HUES64 (cell line): ENCODE results near the gene EXOC2.

Experiments used
- H3K27ac ChIP-seq: 2 replicates; pipeline ENCODE4 v1.7.0; 2013; ENCODE audit warnings: low read depth, low read length, inconsistent platforms
- H3K27me3 ChIP-seq: 2 replicates; pipeline ENCODE4 v1.6.1; 2013; ENCODE audit warnings: mild to moderate bottlenecking, low read length; ENCODE audit not compliant: insufficient read depth
- H3K36me3 ChIP-seq: 2 replicates; pipeline ENCODE4 v1.6.1; 2013; ENCODE audit warnings: mild to moderate bottlenecking, low read length; ENCODE audit not compliant: insufficient read depth
- H3K4me1 ChIP-seq: 2 replicates; pipeline ENCODE4 v1.6.1; 2013; ENCODE audit warnings: mild to moderate bottlenecking, low read length, moderate library complexity; ENCODE audit not compliant: insufficient read depth
- H3K4me3 ChIP-seq: 2 replicates; pipeline ENCODE4 v1.5.1; 2013; ENCODE audit warnings: mild to moderate bottlenecking, low read length, moderate library complexity
- H3K9ac ChIP-seq: 2 replicates; pipeline ENCODE4 v1.6.1; 2013; ENCODE audit warnings: mild to moderate bottlenecking, low read depth, low read length
- H3K9me3 ChIP-seq: 2 replicates; pipeline ENCODE4 v1.6.1; 2013; ENCODE audit warnings: low read depth, low read length; ENCODE audit not compliant: insufficient read depth
- WGBS: fragments of 150-250, 120-280 bp; methylation state at CpG from one replicate; pipeline ENCODE4 v1.1.7; 2013; ENCODE audit warnings: missing lambda C conversion rate; 5-methylcytosine and 5-hydroxymethylcytosine counted together

The EXOC2 gene

DNA sequence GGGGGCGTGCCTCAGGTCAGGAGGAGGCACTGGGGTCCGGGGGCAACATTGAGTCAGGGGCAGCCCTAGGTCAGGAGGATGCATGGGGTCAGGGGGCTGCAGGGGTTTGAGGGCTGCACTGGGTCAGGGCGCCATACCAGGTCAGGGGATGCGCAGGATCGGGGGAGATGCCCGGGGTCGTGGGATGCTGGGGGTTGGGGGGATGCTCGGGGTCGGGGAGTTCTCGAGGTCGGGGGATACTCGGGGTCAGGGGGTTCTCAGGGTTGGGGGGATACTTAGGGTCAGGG lies 727 bp upstream of the EXOC2 start:
- H3K27ac ChIP-seq: no peak overlapping the region
- 95% methylated on average over 12 of the region's 12 CpGs for WGBS
- H3K36me3 ChIP-seq: peaks cover 4% of the 10 kb centered on the region; the same call in 1 of the 2 replicates
- peak overlapping the region; percentile 95 for H3K4me3 ChIP-seq
- H3K9ac ChIP-seq: no peak overlapping the region
- peaks cover 6% of the 10 kb centered on the region; the same call in 1 of the 2 replicates for H3K4me1 ChIP-seq
- H3K27me3 ChIP-seq: no peaks in the 10 kb centered on the region
- no peaks in the 10 kb centered on the region for H3K9me3 ChIP-seq

DNA sequence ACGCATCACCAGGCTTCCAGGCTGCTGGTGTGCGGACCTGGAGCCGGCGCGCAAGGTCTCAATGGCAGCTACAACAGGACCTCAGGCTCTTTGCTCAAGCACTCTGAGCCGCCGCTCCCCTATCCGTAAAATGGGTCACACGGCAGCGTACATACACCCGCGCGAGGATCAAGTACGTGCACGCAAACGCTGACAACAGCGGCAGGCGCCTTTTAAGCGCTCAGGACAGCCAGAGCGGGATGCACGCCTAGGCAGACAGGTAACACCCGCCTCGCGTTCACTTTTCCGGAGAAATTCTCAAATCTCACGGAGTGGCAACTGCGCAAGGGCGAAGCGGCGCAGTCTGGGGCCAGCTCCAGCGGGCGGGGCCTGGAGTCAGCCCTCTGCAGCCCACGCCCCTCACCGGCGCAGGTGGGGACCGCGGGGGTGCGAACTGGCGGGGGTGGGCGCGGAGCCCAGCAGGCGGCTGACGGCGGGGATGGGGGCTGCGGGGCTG lies 535 bp downstream of the EXOC2 start:
- peak overlapping the region; percentile 95 for H3K4me3 ChIP-seq
- no peaks in the 10 kb centered on the region for H3K27me3 ChIP-seq
- H3K9me3 ChIP-seq: no peaks in the 10 kb centered on the region
- peaks cover 13% of the 10 kb centered on the region for H3K36me3 ChIP-seq
- WGBS: under 1% methylated on average over 41 of the region's 45 CpGs
- peaks cover 6% of the 10 kb centered on the region; the same call in 1 of the 2 replicates for H3K4me1 ChIP-seq
- H3K27ac ChIP-seq: peak overlapping the region; percentile 95; the same call in 1 of the 2 replicates
- H3K9ac ChIP-seq: peak overlapping the region; percentile 75

DNA sequence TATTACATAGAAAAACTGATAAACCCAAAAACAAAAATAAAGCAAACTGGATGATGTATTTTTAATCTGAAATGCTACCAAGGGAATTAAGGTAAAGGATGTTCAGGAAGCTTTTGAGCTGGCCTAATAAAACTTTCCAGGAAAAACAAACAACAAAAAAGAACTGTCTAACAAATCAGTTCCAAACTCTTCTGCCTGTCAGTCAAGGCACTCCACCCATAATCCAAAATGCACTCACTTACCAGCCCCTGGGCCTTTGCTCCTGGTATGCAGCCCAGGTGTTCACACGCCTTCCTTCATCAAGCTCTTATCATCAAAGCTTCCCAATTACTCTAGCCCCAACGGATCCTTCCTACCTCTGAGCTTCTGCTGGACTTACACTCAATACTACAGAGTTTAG lies 3.7 kb downstream of the EXOC2 start:
- 39% methylated on average over 2 of the region's 2 CpGs for WGBS
- peaks cover 18% of the 10 kb centered on the region for H3K4me1 ChIP-seq
- no peak overlapping the region for H3K27ac ChIP-seq
- no peak overlapping the region for H3K4me3 ChIP-seq
- H3K9me3 ChIP-seq: no peaks in the 10 kb centered on the region
- H3K9ac ChIP-seq: no peak overlapping the region
- peaks cover 13% of the 10 kb centered on the region for H3K36me3 ChIP-seq
- no peaks in the 10 kb centered on the region for H3K27me3 ChIP-seq

DNA sequence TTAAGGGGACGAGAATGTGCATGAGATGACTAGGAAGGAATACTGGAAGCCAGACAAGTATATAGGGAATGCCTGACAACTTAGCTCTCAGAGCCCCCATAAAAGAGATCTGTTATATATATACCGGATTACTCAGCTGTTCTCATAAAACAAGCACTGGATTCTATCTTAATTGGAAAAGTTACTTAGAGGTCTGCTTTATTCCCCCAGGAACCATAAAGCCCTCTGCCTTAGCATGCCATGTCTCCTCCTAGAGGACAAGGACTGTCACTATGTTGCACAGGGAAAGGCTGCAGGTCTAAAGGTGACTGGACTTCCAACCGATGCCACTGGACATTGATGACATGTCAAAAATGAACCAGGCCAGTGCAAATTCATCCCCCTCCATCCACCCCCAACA lies 6.4 kb downstream of the EXOC2 start:
- Histone ChIP-seq H3K27ac (no peak overlapping the region), H3K9ac (no peak overlapping the region), H3K36me3 (peaks cover 13% of the 10 kb centered on the region), H3K4me1 (peaks cover 34% of the 10 kb centered on the region), H3K27me3 (no peaks in the 10 kb centered on the region), H3K9me3 (no peaks in the 10 kb centered on the region), H3K4me3 (no peak overlapping the region)
- WGBS: 68% methylated on average over 1 of the region's 3 CpGs

DNA sequence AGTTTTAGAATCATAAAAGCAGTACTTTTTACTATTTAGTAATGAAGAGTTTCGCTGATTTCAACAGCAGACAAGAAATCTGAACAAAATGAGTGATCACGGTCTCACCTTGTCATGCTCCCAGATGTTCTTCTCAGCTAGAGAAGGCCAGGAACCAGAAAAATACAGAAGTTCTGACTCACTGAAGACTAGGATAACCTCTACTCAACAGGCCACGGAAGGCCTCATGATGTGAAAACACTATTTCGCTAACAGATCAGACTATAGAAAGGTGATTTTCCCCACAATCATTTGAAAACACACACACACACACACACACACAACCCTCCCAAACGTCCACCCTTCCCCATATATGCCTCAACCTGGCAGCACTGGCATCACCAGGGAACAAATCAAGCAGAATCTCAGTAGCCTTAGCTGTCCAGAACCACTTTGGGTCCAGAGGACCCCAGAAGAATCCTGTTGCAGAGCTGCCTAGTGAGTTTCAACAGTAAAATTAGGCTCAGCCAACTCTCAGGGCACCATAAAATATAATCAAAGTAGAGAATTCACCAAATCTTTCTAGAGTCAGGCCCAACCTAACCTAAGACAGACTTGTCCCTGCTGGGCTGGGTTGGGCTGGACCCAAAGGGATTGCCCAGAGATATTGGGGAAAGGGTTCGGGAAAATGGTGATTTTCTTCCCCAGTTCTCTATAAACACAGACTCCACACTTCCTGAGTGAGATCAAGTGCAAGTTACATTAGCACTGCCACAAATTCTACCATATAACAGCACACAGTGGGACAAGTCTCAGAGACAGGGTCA lies 7.9 kb downstream of the EXOC2 start:
- H3K4me1 ChIP-seq: peaks cover 49% of the 10 kb centered on the region
- WGBS: 82% methylated on average over 6 of the region's 6 CpGs
- no peaks in the 10 kb centered on the region for H3K9me3 ChIP-seq
- H3K27me3 ChIP-seq: no peaks in the 10 kb centered on the region
- peaks cover 11% of the 10 kb centered on the region for H3K36me3 ChIP-seq
- H3K4me3 ChIP-seq: no peak overlapping the region
- H3K27ac ChIP-seq: peak overlapping the region; percentile 89; the same call in 1 of the 2 replicates
- H3K9ac ChIP-seq: no peak overlapping the region

DNA sequence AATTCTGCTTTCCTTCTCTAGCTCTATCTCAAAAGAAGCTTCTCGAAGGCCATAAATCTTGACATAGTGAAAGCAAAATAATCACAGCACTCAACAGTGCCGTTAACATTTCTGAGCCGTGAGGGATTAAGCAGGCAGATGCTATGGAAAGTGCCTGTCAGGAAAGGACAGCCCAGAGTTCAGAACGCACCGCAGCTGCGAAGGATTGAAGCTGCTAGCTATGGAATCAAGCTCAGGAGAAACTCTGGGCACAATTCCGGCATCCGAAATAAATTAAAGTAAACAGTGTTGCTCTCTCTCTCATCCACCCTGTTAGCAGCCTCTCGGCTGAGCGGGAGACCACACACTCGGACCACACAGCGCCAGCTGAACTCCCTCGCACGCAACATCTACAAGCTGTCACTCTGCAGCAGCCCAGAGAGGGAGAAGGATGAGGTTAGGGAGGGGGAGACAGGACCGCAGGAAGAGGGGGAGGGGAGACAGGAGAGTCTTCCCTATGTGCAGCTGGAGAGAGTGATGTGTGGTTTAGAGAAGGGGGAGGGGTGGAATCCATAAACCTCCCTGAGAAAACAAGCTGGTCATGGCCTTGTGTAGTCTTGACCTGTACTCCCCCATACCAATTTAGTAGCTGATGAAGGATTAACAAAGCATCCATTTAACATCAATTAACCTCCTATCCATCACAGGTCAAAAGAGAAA lies 9.0 kb downstream of the EXOC2 start:
- Histone ChIP-seq H3K9ac (peak overlapping the region; percentile 0; the same call in 1 of the 2 replicates), H3K9me3 (no peaks in the 10 kb centered on the region), H3K36me3 (peaks cover 10% of the 10 kb centered on the region), H3K27me3 (no peaks in the 10 kb centered on the region), H3K27ac (peak overlapping the region; percentile 89; the same call in 1 of the 2 replicates), H3K4me3 (peak overlapping the region; percentile 38), H3K4me1 (peaks cover 60% of the 10 kb centered on the region)
- 7% methylated on average over 15 of the region's 15 CpGs for WGBS

DNA sequence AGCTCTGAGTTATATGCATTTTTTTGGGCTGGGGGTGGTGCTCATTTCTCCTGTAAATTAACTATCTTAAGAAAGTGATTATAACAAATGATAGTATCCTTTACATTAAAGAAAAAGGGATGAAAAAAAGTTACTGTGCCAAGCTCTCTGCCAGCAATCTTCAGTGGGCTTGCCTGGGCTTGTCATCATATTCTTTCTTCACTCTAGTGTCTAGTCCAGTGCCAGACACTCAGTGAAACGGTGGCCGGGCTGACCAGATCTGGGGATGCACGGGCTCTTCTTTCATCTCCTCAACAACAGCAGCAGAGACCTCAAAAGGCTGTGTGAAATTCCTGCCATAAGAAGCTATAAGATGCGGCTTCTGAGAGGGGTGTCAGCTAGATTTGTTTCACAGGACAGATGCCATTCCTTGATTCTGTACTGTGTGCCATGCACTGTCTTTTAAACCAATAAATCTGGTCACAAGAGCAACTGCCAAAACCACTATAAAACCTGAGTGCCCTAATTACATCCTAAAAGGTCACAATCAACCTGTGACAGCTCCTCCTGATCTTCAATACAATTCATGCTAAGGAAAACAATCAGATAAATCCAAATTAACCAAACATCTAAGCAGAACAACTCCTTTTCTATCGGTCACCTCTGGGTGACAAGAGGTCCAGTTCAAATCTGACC lies 12.1 kb downstream of the EXOC2 start:
- whole genome bisulfite sequencing: 48% methylated on average over 5 of the region's 5 CpGs

DNA sequence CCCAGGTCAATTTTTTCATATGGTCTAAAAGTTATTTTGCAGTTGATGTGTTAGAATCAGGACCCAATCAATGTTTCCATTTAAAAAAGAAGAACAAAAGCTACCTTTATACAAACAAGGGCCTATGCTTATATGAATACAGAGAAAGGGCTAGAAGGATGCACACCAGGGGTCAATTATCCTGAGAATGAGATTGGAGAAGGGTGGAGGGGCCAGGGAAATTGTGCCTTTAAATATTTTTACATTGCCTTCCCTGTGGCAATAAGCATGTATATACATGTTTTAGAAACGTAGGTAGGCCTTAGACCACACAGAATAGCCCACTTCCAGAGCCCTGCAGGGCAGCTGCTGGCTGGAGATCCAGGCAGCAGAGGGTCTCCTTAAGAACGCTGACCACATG lies 12.7 kb downstream of the EXOC2 start:
- H3K9me3 ChIP-seq: no peaks in the 10 kb centered on the region
- H3K9ac ChIP-seq: peak overlapping the region; percentile 19; the same call in 1 of the 2 replicates
- no peaks in the 10 kb centered on the region for H3K27me3 ChIP-seq
- 0 out of 2 replicates have a peak overlapping the region, but pooled peaks have one; percentile 14 for H3K4me3 ChIP-seq
- 8% methylated on average over 2 of the region's 2 CpGs for WGBS
- peak overlapping the region; percentile 91 for H3K27ac ChIP-seq
- no peaks in the 10 kb centered on the region for H3K36me3 ChIP-seq
- peaks cover 69% of the 10 kb centered on the region for H3K4me1 ChIP-seq

More for the DNA sequence above, 12.1 kb downstream of the EXOC2 start:
- no peaks in the 10 kb centered on the region for H3K9me3 ChIP-seq
- peak overlapping the region; percentile 19; the same call in 1 of the 2 replicates for H3K9ac ChIP-seq
- H3K36me3 ChIP-seq: no peaks in the 10 kb centered on the region
- H3K4me3 ChIP-seq: no peak overlapping the region
- H3K27me3 ChIP-seq: no peaks in the 10 kb centered on the region
- peak overlapping the region; percentile 91 for H3K27ac ChIP-seq
- H3K4me1 ChIP-seq: peaks cover 71% of the 10 kb centered on the region

DNA sequence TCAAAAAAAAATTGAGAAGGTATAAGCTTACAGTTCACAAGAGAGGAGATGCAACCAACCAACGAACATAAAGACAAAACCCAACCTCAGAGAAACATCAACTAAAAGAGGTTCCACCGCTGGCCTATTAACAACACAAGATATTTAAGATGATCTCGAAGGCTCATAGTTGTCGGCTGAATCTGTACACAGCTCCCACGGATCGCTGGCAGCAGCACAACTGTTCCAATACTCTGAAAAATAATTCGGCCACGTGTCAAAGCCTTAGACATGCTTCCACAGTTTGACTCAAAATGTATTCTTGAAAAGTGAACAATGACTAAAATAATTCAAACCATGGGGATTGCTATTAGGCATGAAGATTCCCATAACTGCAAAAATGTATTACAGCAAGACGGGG lies 13.7 kb downstream of the EXOC2 start:
- peaks cover 69% of the 10 kb centered on the region for H3K4me1 ChIP-seq

DNA sequence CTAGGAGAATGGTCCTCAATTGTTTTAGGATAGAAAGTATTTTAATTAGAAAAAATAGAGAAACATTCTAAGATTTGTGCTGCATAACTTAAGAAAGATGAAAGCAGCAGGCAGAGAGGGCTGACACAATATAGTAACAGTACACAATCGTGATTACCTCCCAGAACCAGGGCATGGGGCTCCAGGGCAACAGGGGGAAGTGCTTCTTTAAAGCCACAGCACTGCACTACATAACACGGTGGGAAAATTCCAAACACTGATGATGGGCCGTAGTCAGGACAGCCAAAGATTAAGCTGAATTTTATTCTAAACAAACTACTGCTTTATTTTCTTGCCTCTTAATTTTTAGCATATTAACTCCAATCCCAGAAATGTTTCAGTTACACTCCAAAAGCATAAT lies 14.4 kb downstream of the EXOC2 start:
- Histone ChIP-seq H3K4me3 (no peak overlapping the region), H3K27ac (no peak overlapping the region), H3K9me3 (no peaks in the 10 kb centered on the region), H3K36me3 (no peaks in the 10 kb centered on the region), H3K27me3 (no peaks in the 10 kb centered on the region), H3K9ac (no peak overlapping the region), H3K4me1 (peaks cover 69% of the 10 kb centered on the region)
- WGBS: 50% methylated on average over 3 of the region's 3 CpGs

More for the DNA sequence above, 13.7 kb downstream of the EXOC2 start:
- Histone ChIP-seq H3K4me3 (no peak overlapping the region), H3K9me3 (no peaks in the 10 kb centered on the region), H3K9ac (no peak overlapping the region), H3K27ac (peak overlapping the region; percentile 50; the same call in 1 of the 2 replicates), H3K27me3 (no peaks in the 10 kb centered on the region), H3K36me3 (no peaks in the 10 kb centered on the region)
- WGBS: 86% methylated on average over 9 of the region's 9 CpGs

DNA sequence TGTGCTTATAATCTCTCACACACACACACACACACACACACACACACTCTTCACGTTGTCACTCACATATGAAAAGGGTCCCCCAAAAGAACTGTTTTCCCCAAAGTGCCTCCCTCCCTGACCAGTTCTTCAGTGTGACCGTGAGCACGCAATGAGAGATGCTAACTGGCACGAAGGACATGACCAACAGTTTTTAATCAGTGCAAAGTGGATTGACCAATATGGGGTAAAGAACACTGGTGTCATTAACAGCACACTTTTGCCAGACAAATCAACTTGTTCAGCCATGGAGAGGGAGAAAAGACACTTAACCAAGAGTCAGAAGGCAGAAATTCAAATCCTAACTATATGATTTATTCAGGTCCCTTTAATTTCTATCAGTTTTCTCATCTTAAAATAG lies 15.0 kb downstream of the EXOC2 start:
- Histone ChIP-seq H3K27me3 (no peaks in the 10 kb centered on the region), H3K27ac (no peak overlapping the region), H3K36me3 (no peaks in the 10 kb centered on the region), H3K4me1 (peaks cover 63% of the 10 kb centered on the region), H3K4me3 (no peak overlapping the region), H3K9me3 (no peaks in the 10 kb centered on the region), H3K9ac (no peak overlapping the region)
- WGBS: 96% methylated on average over 4 of the region's 4 CpGs
